Mucosa of rectum (tissue), 2 donors: Measurements from ENCODE around the gene SHB.

Source experiments
- H3K27ac ChIP-seq, 2 donors: one replicate each; pipeline ENCODE4 v1.7.0; 2013; ENCODE audit warnings: inconsistent platforms in 2 of 2, low read depth in 2 of 2, low read length in 2 of 2
- H3K27me3 ChIP-seq, 2 donors: one replicate each; pipeline ENCODE4 v1.7.0; 2013; ENCODE audit warnings: low read length in 2 of 2; ENCODE audit not compliant: control insufficient read depth in 2 of 2, insufficient read depth in 2 of 2
- H3K36me3 ChIP-seq, 2 donors: one replicate each; pipeline ENCODE4 v1.7.0; 2013; ENCODE audit warnings: low read length in 2 of 2; ENCODE audit not compliant: control insufficient read depth in 2 of 2, insufficient read depth in 2 of 2
- H3K4me1 ChIP-seq, 2 donors: one replicate each; pipeline ENCODE4 v1.7.0; 2013; ENCODE audit warnings: low read length in 2 of 2, mild to moderate bottlenecking in 1 of 2; ENCODE audit not compliant: control insufficient read depth in 2 of 2, insufficient read depth in 2 of 2
- H3K4me3 ChIP-seq, 2 donors: one replicate each; pipeline ENCODE4 v1.7.0; 2013; ENCODE audit warnings: low read length in 2 of 2
- H3K9ac ChIP-seq, 2 donors: one replicate each; pipeline ENCODE4 v1.7.0; 2013; ENCODE audit warnings: low read length in 2 of 2, low read depth in 1 of 2, mild to moderate bottlenecking in 1 of 2
- H3K9me3 ChIP-seq, 2 donors: one replicate each; pipeline ENCODE4 v1.7.0; 2013; ENCODE audit warnings: low read length in 2 of 2; ENCODE audit not compliant: control insufficient read depth in 2 of 2
- donor health status: healthy.
- donor health status: Normal muscosa, but diverticular disease.

The SHB gene

DNA sequence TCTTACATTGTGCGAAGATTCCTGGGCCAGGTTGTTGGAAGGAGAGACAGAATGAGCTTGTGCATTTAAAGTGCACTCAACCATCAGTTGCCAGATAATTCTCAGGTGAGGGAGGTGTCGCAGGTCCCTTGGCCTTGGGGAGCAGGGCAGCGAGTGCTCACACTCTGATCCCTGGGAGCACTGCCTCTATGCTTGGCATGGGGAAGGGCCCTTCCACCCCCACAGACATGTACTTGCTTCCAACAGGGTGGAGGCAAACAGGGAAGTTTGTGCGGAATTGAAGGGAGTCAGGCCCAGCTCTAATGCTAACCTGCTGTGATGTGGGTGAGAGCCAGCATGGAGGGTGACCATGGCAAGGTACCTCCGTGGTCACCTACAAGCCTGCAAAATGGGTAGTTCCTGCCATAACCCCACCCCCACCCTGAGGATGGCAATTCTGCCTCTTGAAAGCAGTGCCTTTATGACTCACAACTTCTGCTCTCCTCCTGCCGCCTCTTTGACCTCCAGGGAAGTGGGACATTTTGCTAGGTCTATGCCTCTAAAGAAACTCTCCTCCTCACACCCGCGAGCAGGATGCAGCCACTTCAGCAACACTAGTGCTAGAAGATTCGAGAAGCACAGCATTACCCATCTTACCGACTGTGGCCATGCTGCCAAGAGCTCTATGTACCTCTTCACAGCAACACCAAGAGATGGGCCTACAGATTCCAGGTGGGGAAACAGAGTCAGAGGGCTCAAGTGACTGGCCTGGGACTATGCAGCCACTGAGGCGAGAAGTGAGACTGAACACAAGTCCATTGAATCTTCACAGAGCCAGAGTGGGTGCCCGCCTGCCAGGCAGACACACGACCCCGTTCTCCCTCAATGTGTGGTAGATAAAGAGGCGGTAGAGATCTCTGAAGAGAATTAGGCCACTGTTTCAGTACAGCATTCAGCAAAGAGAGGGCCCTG lies 143.0 kb downstream of the SHB start:
- no peak overlapping the region for H3K27ac ChIP-seq
- peaks cover 0 to 2% of the 10 kb centered on the region in 2 donors for H3K36me3 ChIP-seq
- H3K4me1 ChIP-seq, result no peaks in the 10 kb centered on the region
- no peaks in the 10 kb centered on the region for H3K9me3 ChIP-seq
- no peaks in the 10 kb centered on the region for H3K27me3 ChIP-seq
- no peak overlapping the region for H3K4me3 ChIP-seq
- no peak overlapping the region for H3K9ac ChIP-seq

DNA sequence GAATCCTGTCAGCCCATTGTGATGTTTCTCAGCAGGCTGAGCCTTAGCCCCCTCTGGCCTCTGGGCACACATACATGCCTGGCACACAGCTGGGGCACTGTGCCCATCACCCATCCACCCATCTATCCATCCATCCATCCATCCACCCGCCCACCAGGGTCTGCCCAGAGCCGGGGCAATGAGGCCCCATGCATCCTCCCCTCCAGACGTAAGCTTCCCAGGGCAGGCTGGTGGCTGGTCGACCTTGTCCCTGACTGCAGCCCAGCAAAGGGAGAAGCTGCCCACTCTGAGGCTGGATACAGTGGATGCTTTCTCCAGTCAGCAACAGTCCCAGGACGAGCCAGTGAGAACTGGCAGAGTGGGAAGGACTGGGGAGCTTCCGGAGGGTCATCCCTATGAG lies 144.0 kb downstream of the SHB start:
- Histone ChIP-seq H3K36me3 (peaks cover 0 to 2% of the 10 kb centered on the region in 2 donors), H3K27me3 (no peaks in the 10 kb centered on the region), H3K4me3 (no peak overlapping the region), H3K27ac (no peak overlapping the region), H3K9me3 (no peaks in the 10 kb centered on the region), H3K9ac (no peak overlapping the region), H3K4me1 (no peaks in the 10 kb centered on the region)

DNA sequence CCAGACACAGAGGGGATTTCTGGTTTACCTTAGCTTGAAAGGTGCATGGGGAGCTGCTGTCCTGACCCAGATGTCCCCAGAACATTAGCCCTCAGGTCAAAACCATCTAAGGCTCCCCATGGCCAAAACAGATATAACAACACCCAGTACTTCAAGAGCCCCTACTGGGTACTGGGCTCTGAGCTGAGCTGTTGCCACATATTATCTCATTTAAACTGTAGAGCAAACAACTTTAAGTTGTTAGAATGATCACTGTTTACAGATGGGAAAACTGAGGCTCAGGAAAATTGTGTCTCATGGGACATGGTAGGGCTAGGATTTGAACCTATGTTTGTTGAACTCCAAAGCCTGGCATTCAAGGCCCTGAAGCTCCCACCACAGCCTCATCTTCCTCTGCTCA lies 144.5 kb downstream of the SHB start:
- no peak overlapping the region for H3K4me3 ChIP-seq
- no peak overlapping the region for H3K27ac ChIP-seq
- no peaks in the 10 kb centered on the region for H3K27me3 ChIP-seq
- peaks cover 2 to 3% of the 10 kb centered on the region in 2 donors for H3K36me3 ChIP-seq
- no peak overlapping the region for H3K9ac ChIP-seq
- H3K9me3 ChIP-seq, result no peaks in the 10 kb centered on the region
- H3K4me1 ChIP-seq, result no peaks in the 10 kb centered on the region

DNA sequence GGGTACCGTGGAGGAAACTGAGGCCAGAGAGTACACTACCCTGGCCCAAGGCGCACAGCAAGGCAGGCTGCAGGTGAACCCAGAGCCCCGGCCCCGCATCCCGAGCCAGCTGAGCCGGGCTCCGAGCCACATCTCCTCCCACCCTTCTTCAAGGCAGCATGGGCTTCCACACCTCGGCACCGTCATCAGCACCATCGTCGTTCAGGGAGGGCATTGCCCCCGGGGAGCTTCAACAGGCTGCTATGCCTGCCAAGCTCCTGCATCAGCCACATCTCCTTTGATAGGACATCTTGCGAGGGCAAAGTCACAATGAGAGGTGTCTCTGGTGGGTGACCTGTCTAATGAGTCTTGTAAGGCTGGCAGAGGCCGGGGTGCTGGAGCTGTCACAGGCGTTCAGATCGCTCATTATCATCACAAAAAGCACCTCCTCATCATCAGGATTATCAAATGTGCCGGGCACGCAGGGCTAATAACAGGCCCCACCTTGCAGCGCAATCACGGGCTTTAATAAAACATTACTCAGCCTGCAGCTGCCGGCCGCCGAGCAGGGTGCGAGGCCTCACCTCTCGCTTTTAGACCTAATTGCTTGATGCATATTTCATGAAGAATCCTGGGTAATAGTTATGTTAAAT lies 145.1 kb downstream of the SHB start:
- no peaks in the 10 kb centered on the region for H3K9me3 ChIP-seq
- H3K27me3 ChIP-seq, result no peaks in the 10 kb centered on the region
- no peak overlapping the region for H3K9ac ChIP-seq
- H3K36me3 ChIP-seq, result peaks cover 1 to 5% of the 10 kb centered on the region in 2 donors
- no peak overlapping the region for H3K4me3 ChIP-seq
- no peaks in the 10 kb centered on the region for H3K4me1 ChIP-seq
- H3K27ac ChIP-seq, result no peak overlapping the region

DNA sequence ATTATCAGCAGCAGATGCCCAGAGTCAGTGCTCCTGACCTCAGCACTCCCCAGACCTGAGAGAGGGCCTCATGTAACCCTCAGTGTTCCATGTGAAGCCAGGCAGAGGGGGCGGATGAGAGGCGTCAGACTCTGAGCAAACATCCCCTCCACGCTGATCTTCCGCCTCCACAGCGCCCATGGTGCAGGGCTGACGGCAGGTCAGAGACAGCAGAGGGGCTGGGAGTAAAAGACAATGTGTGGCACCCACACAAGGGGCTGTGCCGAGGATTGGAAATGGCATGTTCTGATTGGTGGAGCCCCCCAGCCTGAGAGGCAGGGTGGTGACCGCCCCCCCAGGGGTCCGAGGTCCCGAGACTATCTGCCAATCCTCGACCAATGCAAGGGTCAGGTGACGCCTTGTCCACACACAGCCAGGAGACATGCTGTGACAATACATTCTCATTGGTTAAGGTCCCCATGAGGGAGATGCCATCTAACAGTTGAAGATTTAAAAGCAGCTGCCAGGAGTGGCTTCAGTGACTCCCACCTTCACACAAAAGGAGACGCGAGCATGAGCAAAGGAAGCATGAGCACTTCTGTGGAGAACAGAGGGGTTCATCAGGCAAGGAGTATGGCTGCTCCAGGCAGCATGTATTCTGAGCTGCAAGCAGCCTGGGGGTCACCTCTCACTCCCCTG lies 145.8 kb downstream of the SHB start:
- no peaks in the 10 kb centered on the region for H3K9me3 ChIP-seq
- H3K4me1 ChIP-seq, result no peaks in the 10 kb centered on the region
- H3K36me3 ChIP-seq, result peaks cover 0 to 9% of the 10 kb centered on the region in 2 donors
- H3K4me3 ChIP-seq, result no peak overlapping the region
- no peaks in the 10 kb centered on the region for H3K27me3 ChIP-seq
- H3K9ac ChIP-seq, result no peak overlapping the region
- H3K27ac ChIP-seq, result no peak overlapping the region

DNA sequence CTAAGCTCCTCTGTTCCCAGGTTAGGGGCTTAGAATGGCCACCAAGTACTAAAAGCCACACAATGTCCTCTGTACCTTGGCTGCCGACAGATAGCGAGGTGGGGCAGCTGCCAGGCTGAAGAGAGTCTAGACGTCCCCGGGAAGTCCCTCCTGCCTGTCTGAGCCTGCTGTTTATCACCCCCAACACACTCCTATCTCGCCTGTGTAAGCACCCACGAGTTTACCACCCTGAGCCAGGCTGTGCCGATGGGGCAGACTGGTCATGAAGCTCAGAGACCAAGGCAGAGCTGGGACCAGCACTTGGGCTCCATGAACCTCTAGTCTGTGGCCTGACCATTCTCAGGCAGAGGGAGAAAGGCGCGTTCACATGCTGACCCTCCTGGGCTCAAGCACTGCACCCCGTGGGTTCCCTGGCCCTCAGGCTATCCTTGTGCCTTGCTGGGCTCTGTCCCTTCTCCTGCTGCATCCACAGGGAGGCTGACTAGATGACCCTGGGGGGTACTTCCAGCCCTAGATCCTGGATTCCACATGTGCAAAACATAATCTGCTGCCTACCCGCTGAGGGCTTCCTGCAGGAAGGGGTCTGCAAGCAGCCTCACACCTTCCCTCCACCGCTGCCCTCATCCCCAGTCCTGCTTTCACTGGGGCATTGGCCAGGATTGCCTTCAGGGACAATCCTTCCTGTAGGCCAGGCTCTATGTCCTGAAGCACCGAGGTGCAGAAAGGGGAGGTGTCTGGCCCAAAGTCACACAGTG lies 146.5 kb downstream of the SHB start:
- Histone ChIP-seq H3K9ac (no peak overlapping the region), H3K4me3 (no peak overlapping the region), H3K36me3 (peaks cover 4 to 13% of the 10 kb centered on the region in 2 donors), H3K4me1 (no peaks in the 10 kb centered on the region), H3K9me3 (no peaks in the 10 kb centered on the region), H3K27ac (no peak overlapping the region), H3K27me3 (no peaks in the 10 kb centered on the region)

DNA sequence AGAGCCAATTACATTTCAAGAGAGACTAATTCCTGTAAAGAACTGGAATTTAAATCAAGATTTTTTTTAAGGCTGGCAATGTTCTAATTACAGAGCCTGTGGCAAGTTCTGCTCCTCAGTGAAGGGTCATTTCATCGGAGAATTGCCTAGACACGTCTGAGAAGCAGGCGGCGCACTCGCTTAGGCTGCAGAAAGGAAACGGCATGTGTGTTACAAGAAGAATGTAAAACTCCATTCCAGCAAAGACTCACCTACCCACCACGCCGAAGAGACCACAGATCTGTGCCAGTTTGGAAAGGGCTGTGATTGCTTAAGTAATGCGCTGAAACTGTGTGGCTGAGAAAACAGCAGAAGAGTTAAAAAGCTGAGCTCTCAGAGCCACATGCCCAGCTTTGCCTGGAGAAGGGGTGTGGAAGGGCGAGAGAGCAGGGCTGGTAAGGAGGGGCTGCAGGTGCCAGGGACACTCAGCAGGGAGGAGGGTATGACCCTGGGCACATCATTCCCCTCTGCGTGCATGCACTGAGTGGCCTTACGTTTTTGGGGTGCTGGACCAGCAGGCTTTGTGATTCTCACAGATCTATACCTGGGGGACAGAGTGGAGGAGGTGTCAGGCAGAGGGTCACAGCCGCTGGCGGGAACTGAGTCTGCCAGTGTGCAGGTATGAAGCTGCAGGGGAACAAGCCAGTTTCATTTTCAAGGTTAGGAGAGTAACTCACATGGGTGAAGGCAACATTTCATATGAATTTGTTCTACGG lies 147.3 kb downstream of the SHB start:
- no peak overlapping the region for H3K4me3 ChIP-seq
- H3K4me1 ChIP-seq, result no peaks in the 10 kb centered on the region
- no peaks in the 10 kb centered on the region for H3K9me3 ChIP-seq
- no peak overlapping the region for H3K27ac ChIP-seq
- H3K27me3 ChIP-seq, result no peaks in the 10 kb centered on the region
- H3K36me3 ChIP-seq, result peaks cover 6 to 14% of the 10 kb centered on the region in 2 donors
- no peak overlapping the region for H3K9ac ChIP-seq

DNA sequence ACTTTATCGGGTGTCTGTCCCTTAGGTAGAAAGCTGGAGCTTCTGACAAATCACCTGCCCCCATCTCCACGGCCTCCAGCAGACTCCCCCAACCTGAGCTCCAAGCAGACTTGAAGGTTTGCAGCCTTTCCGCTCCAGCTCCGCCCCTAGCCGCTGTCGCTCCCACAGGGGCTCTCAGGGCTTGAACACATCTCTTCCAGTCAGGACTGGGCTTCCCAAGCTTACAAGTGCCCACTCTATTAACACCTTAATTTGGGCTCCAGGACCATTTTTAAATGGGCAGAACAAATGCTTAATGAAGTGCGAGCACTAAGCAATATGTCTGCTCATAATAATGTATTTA lies 147.9 kb downstream of the SHB start:
- no peaks in the 10 kb centered on the region for H3K9me3 ChIP-seq
- no peaks in the 10 kb centered on the region for H3K4me1 ChIP-seq
- no peaks in the 10 kb centered on the region for H3K27me3 ChIP-seq
- no peak overlapping the region for H3K4me3 ChIP-seq
- peaks cover 6 to 14% of the 10 kb centered on the region in 2 donors for H3K36me3 ChIP-seq
- no peak overlapping the region for H3K9ac ChIP-seq
- H3K27ac ChIP-seq, result no peak overlapping the region

DNA sequence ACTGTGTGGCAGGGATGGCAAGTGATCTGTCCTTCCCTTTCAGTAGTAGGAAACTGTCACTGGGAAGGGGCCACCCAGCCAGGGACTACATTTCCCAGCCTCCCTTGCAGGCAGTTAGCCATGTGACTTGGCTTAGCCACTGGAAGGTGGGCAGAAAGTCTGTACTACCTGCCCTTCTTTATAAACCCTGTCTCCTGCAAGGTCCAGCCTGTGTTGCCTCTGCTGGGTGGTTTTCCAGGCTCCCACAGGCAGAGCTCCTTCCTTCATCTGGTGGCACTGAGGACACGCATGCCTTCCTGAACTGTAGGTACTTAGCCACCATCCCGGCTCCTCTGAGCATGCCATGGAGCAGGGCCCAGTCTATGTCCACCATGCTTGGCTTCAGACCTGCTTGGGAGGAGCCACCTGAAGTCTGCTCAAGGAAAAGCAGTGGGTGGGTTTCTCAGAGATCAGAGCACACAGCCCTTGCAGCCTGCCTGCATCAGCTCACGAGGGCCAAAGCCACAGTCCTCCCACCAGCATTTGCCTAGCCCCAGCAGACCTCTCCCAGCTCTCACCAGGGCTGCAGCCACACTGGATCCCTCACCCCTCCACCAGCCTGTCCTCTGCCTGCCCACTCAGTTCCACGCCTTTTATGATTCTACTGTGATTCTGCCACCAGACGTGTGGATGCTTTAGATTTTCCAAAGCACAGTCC lies 148.4 kb downstream of the SHB start:
- Histone ChIP-seq H3K36me3 (peaks cover 6 to 14% of the 10 kb centered on the region in 2 donors), H3K9ac (no peak overlapping the region), H3K27ac (no peak overlapping the region), H3K9me3 (no peaks in the 10 kb centered on the region), H3K4me1 (no peaks in the 10 kb centered on the region), H3K27me3 (no peaks in the 10 kb centered on the region), H3K4me3 (no peak overlapping the region)
